Measurements from ENCODE around the gene MYORG.
A peak's percentile ranks its signal among the peaks of the same experiment; 100 is the strongest.

The MYORG gene

DNA sequence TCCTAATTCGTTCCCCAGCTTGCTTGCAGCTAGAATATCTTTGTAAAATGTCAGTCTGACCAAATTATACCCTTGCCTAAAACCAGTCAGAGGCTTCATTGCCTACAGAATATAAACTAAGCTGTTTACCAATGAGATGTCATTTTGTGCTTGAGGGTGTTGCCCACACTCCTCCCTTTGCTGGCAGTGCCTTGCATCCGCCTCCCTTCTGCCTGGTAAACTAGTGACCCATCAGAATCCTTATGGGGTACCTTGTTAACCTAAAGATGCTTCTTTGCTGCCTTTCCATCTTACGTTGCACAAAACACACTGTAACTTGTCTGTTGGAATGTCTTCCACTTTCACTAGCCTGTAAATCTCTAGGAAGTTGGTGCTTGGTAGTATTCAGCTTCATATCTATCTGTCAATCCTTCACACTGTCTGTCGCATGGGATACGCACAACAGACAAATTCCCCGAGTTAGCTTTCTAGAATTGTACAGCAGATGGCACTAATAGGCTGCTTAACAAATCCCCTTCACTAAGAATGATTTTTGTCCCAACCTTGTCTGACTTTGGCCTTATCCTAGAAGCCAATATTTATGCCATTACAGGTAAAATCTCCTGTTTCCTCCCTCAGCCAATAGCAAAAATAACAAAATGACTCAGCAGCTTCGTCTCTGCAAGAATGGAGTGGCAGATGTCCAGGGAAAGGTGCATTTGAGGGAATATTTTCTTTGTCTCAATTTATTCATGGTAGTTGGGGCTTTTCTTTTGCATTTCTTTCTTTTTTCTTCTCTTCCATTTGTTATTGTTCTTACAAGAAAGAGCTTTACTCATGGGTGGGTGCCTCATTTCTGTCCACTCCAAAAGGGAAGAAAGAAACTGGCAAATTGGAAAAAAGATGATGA is 44.4 kb downstream of the MYORG start:
- no peak for DNase-seq

DNA sequence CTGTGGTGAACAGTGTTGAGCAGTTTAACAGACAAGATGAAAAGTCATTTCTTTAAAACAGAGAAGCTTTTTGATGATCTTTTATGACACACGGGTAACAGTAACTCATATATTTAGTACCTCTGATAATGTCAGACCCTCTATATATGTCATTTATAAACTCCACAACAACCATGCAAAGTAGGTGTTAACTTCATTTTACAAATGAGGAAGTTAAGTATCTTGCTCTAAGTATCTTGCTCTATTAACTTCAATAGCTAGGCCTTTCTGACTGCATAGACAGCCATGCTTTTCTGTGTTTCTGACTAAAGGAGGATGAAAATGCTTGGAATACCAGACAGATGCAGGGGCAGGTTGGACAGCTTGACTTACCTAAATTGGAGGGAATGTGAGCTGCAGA is 45.5 kb downstream of the MYORG start:
- no peak for DNase-seq

DNA sequence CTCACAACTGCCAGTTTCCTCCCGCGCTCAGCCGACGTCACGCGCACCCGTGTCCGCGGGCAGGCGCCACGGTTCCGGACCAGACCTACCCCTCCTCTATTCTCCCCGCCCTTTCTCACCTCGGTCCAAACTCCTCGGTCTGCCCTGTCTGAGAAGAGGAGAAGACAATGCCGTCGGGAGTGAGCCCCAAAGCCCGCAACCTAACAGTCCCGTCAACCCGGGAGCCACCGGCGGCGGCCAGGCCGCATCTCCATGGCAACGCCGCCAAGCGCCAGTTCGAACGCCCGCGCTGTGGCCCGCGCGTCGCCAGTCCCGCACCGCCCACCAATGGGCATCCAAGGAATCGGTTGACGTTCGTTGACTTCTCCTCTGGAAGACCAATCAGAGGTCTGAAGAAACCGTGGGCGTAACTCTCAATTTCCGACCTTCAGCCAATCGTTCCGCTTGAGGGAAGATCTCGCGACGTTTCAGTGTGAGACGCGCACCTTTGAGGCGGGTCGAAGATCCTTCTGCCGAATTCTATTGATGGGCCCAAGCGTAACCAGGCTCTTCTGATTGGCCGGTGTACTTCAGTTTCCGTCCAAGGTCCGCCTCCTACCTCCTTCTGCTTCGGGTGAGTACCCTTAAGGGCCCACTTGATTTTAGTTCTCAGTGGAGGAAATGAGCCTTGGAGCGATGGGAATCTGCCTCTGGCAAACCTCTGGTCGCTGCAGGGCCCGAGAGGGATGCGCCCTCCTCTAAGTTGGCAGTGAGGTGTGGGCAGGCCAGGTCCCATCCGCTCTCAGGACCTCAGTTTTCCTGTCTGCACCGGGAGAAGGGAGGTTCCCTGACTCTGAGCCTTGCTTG is 47.5 kb downstream of the MYORG start, which contains the start of the genes KIF24 and NUDT2:
KIF24 (minus strand) TSS at position 282 of the 846 bp plus-strand sequence. CDS start 17,922 bp downstream, outside the sequence.
NUDT2 (plus strand) TSS at position 583 of the 846 bp plus-strand sequence. CDS start 9,471 bp downstream, outside the sequence.
- peak; percentile 99 for DNase-seq

DNA sequence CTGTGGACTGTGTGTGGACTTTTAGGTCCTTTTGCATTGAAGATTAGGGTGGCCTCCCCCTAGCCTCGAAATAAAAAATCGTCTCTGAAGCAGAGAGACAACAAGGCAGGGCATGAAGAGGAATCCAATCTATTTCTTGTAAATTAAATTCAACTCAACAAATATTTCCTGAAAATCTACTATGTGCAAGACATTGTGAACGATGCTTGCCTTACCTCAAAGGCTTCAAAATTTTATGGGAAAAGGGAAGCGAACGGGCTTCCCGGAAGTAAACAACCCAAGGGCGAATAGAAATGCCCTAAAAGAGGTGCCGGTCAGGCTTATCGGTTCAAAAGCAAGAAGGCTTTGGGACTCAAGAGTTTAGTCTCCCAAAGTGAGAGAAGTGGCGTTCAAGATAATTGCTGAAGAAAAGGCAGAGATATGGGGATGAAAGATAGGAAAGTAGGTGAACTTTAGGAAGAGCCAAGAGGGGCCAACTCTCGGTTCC is 48.2 kb downstream of the MYORG start:
- DNase-seq, result peak; percentile 47

DNA sequence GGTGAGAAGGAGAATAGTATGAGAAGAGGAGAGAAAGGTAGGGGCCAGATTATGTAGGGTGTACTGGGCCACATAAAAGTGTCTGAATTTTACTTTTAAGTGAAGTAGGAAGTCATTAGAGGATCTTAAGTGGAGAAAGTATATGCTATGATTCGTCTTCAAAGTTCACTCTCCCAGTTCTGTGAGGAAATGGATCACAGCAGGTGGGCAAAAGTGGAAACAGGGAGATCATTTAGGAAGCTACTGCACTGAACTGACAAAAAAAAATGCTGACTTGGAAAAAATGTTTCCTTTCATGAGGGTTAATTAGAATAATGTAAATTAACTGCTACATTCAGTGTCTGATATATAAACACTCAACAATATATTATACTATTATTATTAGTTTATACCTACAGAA is 50.0 kb downstream of the MYORG start:
- no peak for DNase-seq

DNA sequence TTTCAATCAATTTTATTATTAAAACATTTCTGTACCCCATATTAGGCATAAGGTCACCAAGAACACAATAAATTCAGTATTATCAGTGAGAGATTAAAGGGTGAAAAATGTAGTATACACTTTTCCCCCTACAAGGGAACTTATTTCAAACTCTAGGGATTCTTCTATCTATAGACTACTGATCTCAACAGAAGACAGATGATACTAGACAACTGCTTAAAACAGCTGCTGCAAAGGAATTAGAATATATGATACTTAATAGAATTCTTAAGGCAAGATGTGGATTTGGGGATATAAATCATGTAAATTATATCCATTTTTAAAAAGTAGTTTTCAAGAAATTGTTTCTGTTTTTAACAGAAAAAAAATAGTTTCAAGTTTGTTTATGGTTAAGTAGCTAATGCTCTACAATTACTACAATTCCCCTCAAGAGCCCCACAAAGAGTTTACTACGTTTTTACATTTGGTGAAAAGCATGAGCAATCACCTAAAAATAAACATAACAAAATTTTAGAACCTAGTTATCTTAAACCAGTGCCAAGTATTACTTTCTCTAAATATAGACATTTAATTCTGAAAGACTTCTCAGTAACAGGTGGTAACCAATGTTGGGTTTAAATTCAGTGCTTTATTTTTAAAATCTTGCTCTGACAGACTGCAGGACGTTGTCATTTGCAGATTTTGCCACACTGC is 53.7 kb downstream of the MYORG start:
- DNase-seq, result no peak

DNA sequence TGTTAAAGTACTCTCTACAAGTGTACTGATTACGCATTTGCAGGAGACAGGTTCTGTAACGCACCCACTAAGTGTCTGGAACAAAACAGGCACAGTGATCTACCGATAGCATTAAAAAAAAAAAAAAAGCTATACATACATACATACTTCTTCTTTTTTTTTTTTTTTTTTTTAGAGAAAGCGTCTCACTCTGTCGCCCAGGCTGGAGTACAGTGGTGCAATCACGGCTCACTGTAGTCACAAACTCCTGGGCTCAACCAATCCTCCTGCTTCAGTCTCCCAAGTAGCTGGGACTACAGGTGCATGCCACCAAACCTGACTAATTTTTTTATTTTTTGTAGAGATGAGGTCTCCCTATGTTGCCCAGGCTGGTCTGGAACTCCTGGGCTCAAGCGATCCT is 55.2 kb downstream of the MYORG start:
- DNase-seq, result no peak

DNA sequence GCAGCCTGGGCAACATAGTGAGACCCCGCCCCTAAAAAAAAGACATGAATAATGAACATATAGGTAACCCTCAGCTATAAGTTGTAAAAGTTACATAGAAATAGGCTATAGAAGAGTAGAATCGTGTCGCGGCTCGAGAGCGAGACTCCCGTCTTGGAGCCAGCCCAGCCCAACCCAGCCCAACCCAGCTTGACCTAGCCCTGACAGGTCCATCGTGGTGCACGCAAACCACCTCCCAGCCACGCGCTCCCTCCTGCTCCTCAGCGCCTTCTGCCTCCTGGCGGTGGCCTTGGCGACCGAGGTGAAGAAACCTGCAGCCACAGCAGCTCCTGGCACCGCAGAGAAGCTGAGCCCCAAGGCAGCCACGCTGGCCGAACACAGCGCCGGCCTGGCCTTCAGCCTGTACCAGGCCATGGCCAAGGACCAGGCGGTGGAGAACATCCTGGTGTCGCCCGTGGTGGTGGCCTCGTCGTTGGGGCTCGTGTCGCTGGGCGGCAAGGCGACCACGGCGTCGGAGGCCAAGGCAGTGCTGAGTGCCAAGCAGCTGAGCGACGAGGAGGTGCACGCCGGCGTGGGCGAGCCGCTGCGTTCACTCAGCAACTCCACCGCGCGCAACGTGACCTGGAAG is 58.4 kb downstream of the MYORG start:
- DNase-seq, result no peak

DNA sequence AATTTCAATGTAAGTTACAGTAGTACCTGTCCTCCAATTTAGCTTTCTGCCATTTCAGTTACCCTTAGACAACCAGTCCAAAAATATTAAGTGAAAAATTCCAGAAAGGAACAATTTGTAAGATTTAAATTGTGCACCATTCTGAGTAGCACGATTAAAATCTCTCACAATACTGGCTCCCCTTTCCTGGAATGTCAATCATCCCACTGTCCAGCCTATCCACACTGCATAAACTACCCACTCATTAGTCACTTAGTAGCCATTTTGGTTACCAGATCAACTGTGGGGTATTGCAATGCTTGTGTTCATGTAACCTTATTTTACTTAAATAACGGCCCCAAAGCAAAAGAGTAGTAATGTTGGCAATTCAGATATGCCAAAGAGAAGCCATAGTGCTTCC is 59.3 kb downstream of the MYORG start:
- DNase-seq, result no peak

All from islet precursor cell (in vitro differentiated cells).